ENCODE results near the gene IFITM5.

GRCh38 chr11:340539-341512 lies 41.5 kb upstream of the IFITM5 start:
- no peak for TF ChIP-seq CTCF (IDR thresholded peaks at IDR 0.05)
- TF ChIP-seq POLR2A (IDR thresholded peaks at IDR 0.05), result no peak
- no peak for TF ChIP-seq EP300 (IDR thresholded peaks at IDR 0.05)

All from ovary (tissue), 3 donors.